Measurements from ENCODE around the gene ANKRD52. TPM values are rescaled to one million over a fixed set of nuclear protein-coding genes. Genes with fewer than 3 reads are reported as not detected.

ANKRD52 gene
- total and polyA plus RNA-seq, 9 of the 15 experiments (the other 6 are each of a cell fraction or from before 2014, with no cell fraction given): 0.52 to 46.8 (median 7.9) TPM

DNA sequence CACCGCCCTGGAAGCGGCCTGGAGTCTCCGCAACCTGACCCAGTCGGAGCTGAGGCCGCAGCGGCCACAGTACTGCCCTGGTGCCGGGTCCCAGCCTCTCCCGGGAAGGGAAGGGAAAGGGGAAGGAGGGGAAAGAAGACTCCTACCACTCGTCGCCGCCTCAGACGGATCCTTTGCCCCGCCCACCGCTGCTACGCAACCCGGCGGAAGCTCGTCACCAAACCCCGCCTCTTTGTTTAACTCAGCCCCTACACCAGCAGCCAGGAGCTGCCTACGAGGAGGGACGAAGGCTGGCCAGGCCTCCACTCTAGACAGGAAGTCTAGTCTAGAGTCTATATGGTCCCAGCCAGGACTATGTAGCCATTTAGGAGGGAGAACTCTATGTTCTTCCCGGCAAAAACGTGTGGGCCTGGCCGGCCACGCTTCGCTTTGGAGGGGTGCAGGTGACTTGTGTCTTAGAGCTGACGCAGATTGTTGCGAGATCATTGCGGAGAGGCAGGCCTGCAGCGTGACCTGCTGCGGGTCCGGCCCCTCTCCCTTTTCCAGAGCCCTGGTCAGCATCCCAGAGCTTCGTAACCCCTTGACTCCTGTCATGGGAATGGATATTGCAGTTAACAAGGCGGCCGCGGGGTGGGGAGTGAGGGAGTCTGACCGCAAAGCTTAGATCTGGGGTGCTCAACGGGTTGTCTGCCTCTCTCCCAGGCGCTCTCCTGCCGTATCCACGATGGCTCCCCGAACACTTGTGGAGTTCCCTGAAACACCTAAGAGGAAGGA is 36.2 kb downstream of the ANKRD52 start, which contains the start of gene RNF41 (continued):
- TF ChIP-seq, protein P1, sequence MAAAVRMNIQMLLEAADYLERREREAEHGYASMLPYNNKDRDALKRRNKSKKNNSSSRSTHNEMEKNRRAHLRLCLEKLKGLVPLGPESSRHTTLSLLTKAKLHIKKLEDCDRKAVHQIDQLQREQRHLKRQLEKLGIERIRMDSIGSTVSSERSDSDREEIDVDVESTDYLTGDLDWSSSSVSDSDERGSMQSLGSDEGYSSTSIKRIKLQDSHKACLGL (CRISPR knock-in tag; IDR thresholded peaks at IDR 0.05; ENCODE audit: borderline replicate concordance, poor library complexity, severe bottlenecking): no peak
- TF ChIP-seq ZNF584 (CRISPR knock-in tag; IDR thresholded peaks at IDR 0.05; ENCODE audit: low read depth): no peak
- TF ChIP-seq, protein P2, sequence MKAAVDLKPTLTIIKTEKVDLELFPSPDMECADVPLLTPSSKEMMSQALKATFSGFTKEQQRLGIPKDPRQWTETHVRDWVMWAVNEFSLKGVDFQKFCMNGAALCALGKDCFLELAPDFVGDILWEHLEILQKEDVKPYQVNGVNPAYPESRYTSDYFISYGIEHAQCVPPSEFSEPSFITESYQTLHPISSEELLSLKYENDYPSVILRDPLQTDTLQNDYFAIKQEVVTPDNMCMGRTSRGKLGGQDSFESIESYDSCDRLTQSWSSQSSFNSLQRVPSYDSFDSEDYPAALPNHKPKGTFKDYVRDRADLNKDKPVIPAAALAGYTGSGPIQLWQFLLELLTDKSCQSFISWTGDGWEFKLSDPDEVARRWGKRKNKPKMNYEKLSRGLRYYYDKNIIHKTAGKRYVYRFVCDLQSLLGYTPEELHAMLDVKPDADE (conservative IDR thresholded peaks at IDR 0.05; ENCODE audit: control insufficient read depth, low read depth, low read length): no peak
- no peak for TF ChIP-seq KAT8 (IDR thresholded peaks at IDR 0.05; ENCODE audit: low read depth)
- no peak for TF ChIP-seq MCM3 (IDR thresholded peaks at IDR 0.05)
- TF ChIP-seq SRSF9 (IDR thresholded peaks at IDR 0.05; ENCODE audit: borderline replicate concordance, low read depth, low read length): no peak
- TF ChIP-seq TRIM24 (IDR thresholded peaks at IDR 0.05): no peak
- TF ChIP-seq, protein P3, sequence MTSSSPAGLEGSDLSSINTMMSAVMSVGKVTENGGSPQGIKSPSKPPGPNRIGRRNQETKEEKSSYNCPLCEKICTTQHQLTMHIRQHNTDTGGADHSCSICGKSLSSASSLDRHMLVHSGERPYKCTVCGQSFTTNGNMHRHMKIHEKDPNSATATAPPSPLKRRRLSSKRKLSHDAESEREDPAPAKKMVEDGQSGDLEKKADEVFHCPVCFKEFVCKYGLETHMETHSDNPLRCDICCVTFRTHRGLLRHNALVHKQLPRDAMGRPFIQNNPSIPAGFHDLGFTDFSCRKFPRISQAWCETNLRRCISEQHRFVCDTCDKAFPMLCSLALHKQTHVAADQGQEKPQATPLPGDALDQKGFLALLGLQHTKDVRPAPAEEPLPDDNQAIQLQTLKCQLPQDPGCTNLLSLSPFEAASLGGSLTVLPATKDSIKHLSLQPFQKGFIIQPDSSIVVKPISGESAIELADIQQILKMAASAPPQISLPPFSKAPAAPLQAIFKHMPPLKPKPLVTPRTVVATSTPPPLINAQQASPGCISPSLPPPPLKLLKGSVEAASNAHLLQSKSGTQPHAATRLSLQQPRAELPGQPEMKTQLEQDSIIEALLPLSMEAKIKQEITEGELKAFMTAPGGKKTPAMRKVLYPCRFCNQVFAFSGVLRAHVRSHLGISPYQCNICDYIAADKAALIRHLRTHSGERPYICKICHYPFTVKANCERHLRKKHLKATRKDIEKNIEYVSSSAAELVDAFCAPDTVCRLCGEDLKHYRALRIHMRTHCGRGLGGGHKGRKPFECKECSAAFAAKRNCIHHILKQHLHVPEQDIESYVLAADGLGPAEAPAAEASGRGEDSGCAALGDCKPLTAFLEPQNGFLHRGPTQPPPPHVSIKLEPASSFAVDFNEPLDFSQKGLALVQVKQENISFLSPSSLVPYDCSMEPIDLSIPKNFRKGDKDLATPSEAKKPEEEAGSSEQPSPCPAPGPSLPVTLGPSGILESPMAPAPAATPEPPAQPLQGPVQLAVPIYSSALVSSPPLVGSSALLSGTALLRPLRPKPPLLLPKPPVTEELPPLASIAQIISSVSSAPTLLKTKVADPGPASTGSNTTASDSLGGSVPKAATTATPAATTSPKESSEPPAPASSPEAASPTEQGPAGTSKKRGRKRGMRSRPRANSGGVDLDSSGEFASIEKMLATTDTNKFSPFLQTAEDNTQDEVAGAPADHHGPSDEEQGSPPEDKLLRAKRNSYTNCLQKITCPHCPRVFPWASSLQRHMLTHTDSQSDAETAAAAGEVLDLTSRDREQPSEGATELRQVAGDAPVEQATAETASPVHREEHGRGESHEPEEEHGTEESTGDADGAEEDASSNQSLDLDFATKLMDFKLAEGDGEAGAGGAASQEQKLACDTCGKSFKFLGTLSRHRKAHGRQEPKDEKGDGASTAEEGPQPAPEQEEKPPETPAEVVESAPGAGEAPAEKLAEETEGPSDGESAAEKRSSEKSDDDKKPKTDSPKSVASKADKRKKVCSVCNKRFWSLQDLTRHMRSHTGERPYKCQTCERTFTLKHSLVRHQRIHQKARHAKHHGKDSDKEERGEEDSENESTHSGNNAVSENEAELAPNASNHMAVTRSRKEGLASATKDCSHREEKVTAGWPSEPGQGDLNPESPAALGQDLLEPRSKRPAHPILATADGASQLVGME (CRISPR knock-in tag; IDR thresholded peaks at IDR 0.05): no peak
- TF ChIP-seq, protein P4, sequence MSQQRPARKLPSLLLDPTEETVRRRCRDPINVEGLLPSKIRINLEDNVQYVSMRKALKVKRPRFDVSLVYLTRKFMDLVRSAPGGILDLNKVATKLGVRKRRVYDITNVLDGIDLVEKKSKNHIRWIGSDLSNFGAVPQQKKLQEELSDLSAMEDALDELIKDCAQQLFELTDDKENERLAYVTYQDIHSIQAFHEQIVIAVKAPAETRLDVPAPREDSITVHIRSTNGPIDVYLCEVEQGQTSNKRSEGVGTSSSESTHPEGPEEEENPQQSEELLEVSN (IDR thresholded peaks at IDR 0.05; ENCODE audit: borderline replicate concordance in 1 of 2, extremely low read depth in 1 of 2, insufficient read depth in 1 of 2, insufficient read length in 1 of 2, low read depth in 1 of 2, low read length in 1 of 2, poor library complexity in 1 of 2, severe bottlenecking in 1 of 2): peak; percentile 41 to 61
- TF ChIP-seq, protein P5, sequence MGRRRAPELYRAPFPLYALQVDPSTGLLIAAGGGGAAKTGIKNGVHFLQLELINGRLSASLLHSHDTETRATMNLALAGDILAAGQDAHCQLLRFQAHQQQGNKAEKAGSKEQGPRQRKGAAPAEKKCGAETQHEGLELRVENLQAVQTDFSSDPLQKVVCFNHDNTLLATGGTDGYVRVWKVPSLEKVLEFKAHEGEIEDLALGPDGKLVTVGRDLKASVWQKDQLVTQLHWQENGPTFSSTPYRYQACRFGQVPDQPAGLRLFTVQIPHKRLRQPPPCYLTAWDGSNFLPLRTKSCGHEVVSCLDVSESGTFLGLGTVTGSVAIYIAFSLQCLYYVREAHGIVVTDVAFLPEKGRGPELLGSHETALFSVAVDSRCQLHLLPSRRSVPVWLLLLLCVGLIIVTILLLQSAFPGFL (CRISPR knock-in tag; IDR thresholded peaks at IDR 0.05): no peak
- TF ChIP-seq POLR3G (IDR thresholded peaks at IDR 0.05; ENCODE audit: extremely low read depth, insufficient read length, insufficient replicate concordance): no peak
- TF ChIP-seq, protein P6, sequence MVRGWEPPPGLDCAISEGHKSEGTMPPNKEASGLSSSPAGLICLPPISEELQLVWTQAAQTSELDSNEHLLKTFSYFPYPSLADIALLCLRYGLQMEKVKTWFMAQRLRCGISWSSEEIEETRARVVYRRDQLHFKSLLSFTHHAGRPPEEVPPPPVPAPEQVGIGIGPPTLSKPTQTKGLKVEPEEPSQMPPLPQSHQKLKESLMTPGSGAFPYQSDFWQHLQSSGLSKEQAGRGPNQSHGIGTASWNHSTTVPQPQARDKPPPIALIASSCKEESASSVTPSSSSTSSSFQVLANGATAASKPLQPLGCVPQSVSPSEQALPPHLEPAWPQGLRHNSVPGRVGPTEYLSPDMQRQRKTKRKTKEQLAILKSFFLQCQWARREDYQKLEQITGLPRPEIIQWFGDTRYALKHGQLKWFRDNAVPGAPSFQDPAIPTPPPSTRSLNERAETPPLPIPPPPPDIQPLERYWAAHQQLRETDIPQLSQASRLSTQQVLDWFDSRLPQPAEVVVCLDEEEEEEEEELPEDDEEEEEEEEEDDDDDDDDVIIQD (CRISPR knock-in tag; IDR thresholded peaks at IDR 0.05): no peak
- no peak for TF ChIP-seq C11orf30 (IDR thresholded peaks at IDR 0.05; ENCODE audit: low read depth)
- peak; percentile 57; the same call in 1 of the 2 replicates for TF ChIP-seq SPI1 (IDR thresholded peaks at IDR 0.05; ENCODE audit: borderline replicate concordance, low read depth, low read length)

Measured in K562 (cell line).